Neuronal stem cell (in vitro differentiated cells): ENCODE measurements around the gene CNNM1.

Experiments
- DNase-seq: peaks from one replicate; pipeline ENCODE4 v3.0.0-alpha.2; 2013; ENCODE audit warnings: low spot score
- H2AFZ ChIP-seq: one replicate; pipeline ENCODE4 v1.6.1; 2013; ENCODE audit warnings: mild to moderate bottlenecking, low read length, inconsistent platforms
- H2AK5ac ChIP-seq: 2 replicates; pipeline ENCODE4 v1.6.1; 2013; ENCODE audit warnings: low read depth, mild to moderate bottlenecking, inconsistent platforms, low read length, moderate library complexity, mixed read lengths
- H2BK120ac ChIP-seq: 2 replicates; pipeline ENCODE4 v1.6.1; 2013; ENCODE audit warnings: low read depth, mild to moderate bottlenecking, inconsistent platforms, low read length, moderate library complexity, mixed read lengths
- H2BK12ac ChIP-seq: one replicate; pipeline ENCODE4 v1.6.1; 2013; ENCODE audit warnings: low read length, inconsistent platforms
- H2BK15ac ChIP-seq: 2 replicates; pipeline ENCODE4 v1.6.1; 2013; ENCODE audit warnings: mild to moderate bottlenecking, low read length, inconsistent platforms, mixed read lengths
- H2BK5ac ChIP-seq: one replicate; pipeline ENCODE4 v1.6.1; 2013; ENCODE audit warnings: inconsistent platforms, mild to moderate bottlenecking, low read length, moderate library complexity
- H3K14ac ChIP-seq: one replicate; pipeline ENCODE4 v1.6.1; 2013; ENCODE audit warnings: low read length, inconsistent platforms
- H3K18ac ChIP-seq: 2 replicates; pipeline ENCODE4 v1.6.1; 2013; ENCODE audit warnings: low read length, inconsistent platforms
- H3K23ac ChIP-seq: 2 replicates; pipeline ENCODE4 v1.6.1; 2013; ENCODE audit warnings: low read depth, mild to moderate bottlenecking, mixed read lengths, low read length, inconsistent platforms; ENCODE audit not compliant: poor library complexity
- H3K27ac ChIP-seq: replicated peaks from 3 replicates; pipeline ENCODE4 v1.5.1; 2013; ENCODE audit warnings: low read length, inconsistent platforms
- H3K27me3 ChIP-seq, 3 experiments: 2 replicates each; pipeline ENCODE4 v1.6.1; 2013; ENCODE audit warnings: low read length in 3 of 3, mild to moderate bottlenecking in 2 of 3, inconsistent platforms in 1 of 3, low read depth in 1 of 3, mixed read lengths in 1 of 3, moderate library complexity in 1 of 3; ENCODE audit not compliant: control insufficient read depth in 3 of 3, insufficient read depth in 3 of 3
- H3K36me3 ChIP-seq, 2 donors: replicated peaks in 1 of 2; 2 replicates each; pipeline ENCODE4 v1.6.1; 2013; ENCODE audit warnings: low read length in 2 of 2; ENCODE audit not compliant: control insufficient read depth in 2 of 2, insufficient read depth in 2 of 2
- H3K4ac ChIP-seq: 2 replicates; pipeline ENCODE4 v1.6.1; 2013; ENCODE audit warnings: inconsistent platforms, mild to moderate bottlenecking, low read length, moderate library complexity
- H3K4me1 ChIP-seq, 2 donors: 1 replicate in 1 of 2; 2 replicates in 1 of 2; pipeline ENCODE4 v1.6.1; 2013; ENCODE audit warnings: low read length in 2 of 2, low read depth in 1 of 2; ENCODE audit not compliant: control insufficient read depth in 2 of 2, insufficient read depth in 1 of 2
- H3K4me2 ChIP-seq: one replicate; pipeline ENCODE4 v1.6.1; 2013; ENCODE audit warnings: mild to moderate bottlenecking, low read length, inconsistent platforms; ENCODE audit not compliant: insufficient read depth, poor library complexity, severe bottlenecking
- H3K4me3 ChIP-seq, 2 donors: 2 replicates each; pipeline ENCODE4 v1.5.1; 2013; ENCODE audit warnings: low read length in 2 of 2, mild to moderate bottlenecking in 2 of 2, inconsistent platforms in 1 of 2, moderate library complexity in 1 of 2
- H3K79me1 ChIP-seq: one replicate; pipeline ENCODE4 v1.6.1; 2013; ENCODE audit warnings: low read depth, mild to moderate bottlenecking, inconsistent platforms, low read length, moderate library complexity
- H3K9ac ChIP-seq: one replicate; pipeline ENCODE4 v1.6.1; 2013; ENCODE audit warnings: mild to moderate bottlenecking, low read depth, low read length, inconsistent platforms; ENCODE audit not compliant: poor library complexity
- H3K9me3 ChIP-seq, 2 donors: replicated peaks in 1 of 2; 2 replicates each; pipeline versions ENCODE3 to v1.6.1; 2013; ENCODE audit warnings: low read length in 2 of 2, mild to moderate bottlenecking in 2 of 2, inconsistent platforms in 1 of 2, low read depth in 1 of 2, mixed read lengths in 1 of 2, moderate library complexity in 1 of 2; ENCODE audit not compliant: control insufficient read depth in 2 of 2, insufficient read depth in 1 of 2
- H4K8ac ChIP-seq: one replicate; pipeline ENCODE4 v1.6.1; 2013; ENCODE audit warnings: low read depth, mild to moderate bottlenecking, inconsistent platforms, low read length, moderate library complexity
- H4K91ac ChIP-seq: one replicate; pipeline ENCODE4 v1.6.1; 2013; ENCODE audit warnings: low read length, low read depth, mild to moderate bottlenecking, inconsistent platforms; ENCODE audit not compliant: poor library complexity
- WGBS, 2 donors: extraction: QIAGEN DNeasy Blood & Tissue Kit; methylation state at CpG; one replicate each; pipeline ENCODE4 v1.1.7; 2013; ENCODE audit warnings: missing lambda C conversion rate in 2 of 2, mixed read lengths in 1 of 2; ENCODE audit not compliant: insufficient read length in 2 of 2, insufficient replicate concordance in 1 of 2; ENCODE audit errors: extremely low coverage in 2 of 2; 5-methylcytosine and 5-hydroxymethylcytosine counted together

The CNNM1 gene

GRCh38 chr10:99410146-99410545 is 81.0 kb downstream of the CNNM1 start:
- no CpG with 5 or more reads among the region's 1 CpG for WGBS, 2 donors
- Histone ChIP-seq H3K79me1 (no peaks in the 10 kb centered on the region), H2BK15ac (no peak overlapping the region), H4K8ac (no peak overlapping the region), H2AK5ac (no peak overlapping the region), H3K14ac (no peak overlapping the region), H2BK120ac (no peak overlapping the region), H2BK5ac (no peak overlapping the region), H3K36me3 (peaks cover 6 to 32% of the 10 kb centered on the region in 2 donors), H3K9me3 (no peaks in the 10 kb centered on the region), H2AFZ (no peak overlapping the region), H3K4me1 (no peaks in the 10 kb centered on the region), H3K4me2 (no peak overlapping the region), H3K4me3 (no peak overlapping the region), H3K27me3 (no peaks in the 10 kb centered on the region), H2BK12ac (no peak overlapping the region), H3K4ac (no peak overlapping the region), H3K23ac (no peak overlapping the region), H3K9ac (no peak overlapping the region), H4K91ac (no peak overlapping the region), H3K27ac (no peak overlapping the region), H3K18ac (no peak overlapping the region)
- no peak for DNase-seq

DNA sequence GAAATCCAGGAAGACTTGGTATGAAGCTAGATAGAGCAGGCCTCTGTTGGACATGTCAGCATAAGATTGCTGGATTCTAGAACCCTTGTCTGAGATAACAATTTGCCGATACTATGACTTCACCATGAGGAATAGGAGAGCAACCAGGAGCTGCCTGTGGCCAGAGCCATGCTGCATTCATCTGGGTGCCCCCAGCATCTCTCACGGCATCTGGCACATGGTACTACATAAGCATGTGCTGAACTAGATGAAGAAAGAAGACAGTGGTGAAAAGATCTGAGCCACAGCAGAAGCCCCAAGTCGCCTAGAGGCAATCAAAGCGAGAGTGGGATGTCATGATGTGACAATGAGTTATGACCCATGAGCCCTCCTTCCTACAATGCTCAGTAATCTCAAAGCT is 81.7 kb downstream of the CNNM1 start:
- Histone ChIP-seq H3K36me3 (peaks cover 3 to 25% of the 10 kb centered on the region in 2 donors), H2AFZ (no peak overlapping the region), H3K14ac (no peak overlapping the region), H3K4me1 (no peaks in the 10 kb centered on the region), H3K4me2 (no peak overlapping the region), H2BK120ac (no peak overlapping the region), H3K18ac (no peak overlapping the region), H3K27ac (no peak overlapping the region), H4K91ac (no peak overlapping the region), H3K9ac (peak overlapping the region; percentile 21), H4K8ac (no peak overlapping the region), H3K4me3 (peak overlapping the region in 1 of 2 donors; percentile 35), H2BK5ac (no peak overlapping the region), H2BK12ac (no peak overlapping the region), H3K23ac (no peak overlapping the region), H3K4ac (no peak overlapping the region), H2BK15ac (no peak overlapping the region), H3K27me3 (no peaks in the 10 kb centered on the region), H3K9me3 (no peaks in the 10 kb centered on the region), H3K79me1 (no peaks in the 10 kb centered on the region), H2AK5ac (no peak overlapping the region)
- WGBS, 2 donors = no CpG with 5 or more reads among the region's 4 CpGs
- DNase-seq = no peak

DNA sequence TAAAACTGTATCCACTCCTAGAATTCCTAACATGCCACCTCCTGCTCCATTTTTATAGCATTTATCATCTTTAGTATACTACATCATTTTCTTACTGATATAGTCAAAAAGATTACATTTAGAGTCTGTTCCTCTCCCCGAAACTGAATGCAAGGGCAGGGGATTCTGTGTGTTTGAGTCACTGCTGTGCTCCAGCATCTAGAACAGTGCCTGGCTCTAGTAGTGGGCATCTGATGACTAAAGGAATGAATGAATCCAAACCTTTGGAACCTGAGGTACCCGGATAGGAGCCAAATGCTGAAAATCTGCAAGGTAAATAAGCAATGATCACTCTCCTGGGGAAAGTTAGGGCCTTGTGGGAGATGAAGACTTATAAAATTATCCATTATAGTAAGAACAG is 82.4 kb downstream of the CNNM1 start:
- Histone ChIP-seq H3K4ac (no peak overlapping the region), H2BK5ac (no peak overlapping the region), H3K9ac (no peak overlapping the region), H3K4me3 (no peak overlapping the region), H3K79me1 (no peaks in the 10 kb centered on the region), H4K8ac (no peak overlapping the region), H3K23ac (no peak overlapping the region), H2BK12ac (no peak overlapping the region), H3K36me3 (peaks cover 3 to 18% of the 10 kb centered on the region in 2 donors), H2BK15ac (no peak overlapping the region), H3K18ac (no peak overlapping the region), H2BK120ac (no peak overlapping the region), H3K14ac (no peak overlapping the region), H4K91ac (no peak overlapping the region), H3K4me2 (no peak overlapping the region), H3K4me1 (no peaks in the 10 kb centered on the region), H2AK5ac (no peak overlapping the region), H2AFZ (no peak overlapping the region), H3K9me3 (no peaks in the 10 kb centered on the region), H3K27me3 (no peaks in the 10 kb centered on the region), H3K27ac (no peak overlapping the region)
- DNase-seq = no peak
- no CpG with 5 or more reads among the region's 2 CpGs for WGBS, 2 donors

GRCh38 chr10:99412099-99412498 is 82.9 kb downstream of the CNNM1 start:
- Histone ChIP-seq H3K4me3 (no peak overlapping the region), H3K14ac (no peak overlapping the region), H3K4me2 (no peak overlapping the region), H3K79me1 (no peaks in the 10 kb centered on the region), H3K23ac (no peak overlapping the region), H3K27me3 (no peaks in the 10 kb centered on the region), H2BK12ac (no peak overlapping the region), H3K36me3 (peaks cover 3 to 12% of the 10 kb centered on the region in 2 donors), H4K91ac (no peak overlapping the region), H3K4ac (no peak overlapping the region), H3K27ac (no peak overlapping the region), H2BK15ac (no peak overlapping the region), H2AFZ (no peak overlapping the region), H3K9ac (no peak overlapping the region), H2BK120ac (no peak overlapping the region), H3K18ac (no peak overlapping the region), H3K4me1 (no peaks in the 10 kb centered on the region), H3K9me3 (no peaks in the 10 kb centered on the region), H4K8ac (no peak overlapping the region), H2BK5ac (no peak overlapping the region), H2AK5ac (no peak overlapping the region)
- DNase-seq = no peak
- no CpG with 5 or more reads among the region's 1 CpG for WGBS, 2 donors
